ENCODE measurements around the gene NRL.
A peak's percentile ranks its signal among the peaks of the same experiment; 100 is the strongest.

Gene NRL

DNA sequence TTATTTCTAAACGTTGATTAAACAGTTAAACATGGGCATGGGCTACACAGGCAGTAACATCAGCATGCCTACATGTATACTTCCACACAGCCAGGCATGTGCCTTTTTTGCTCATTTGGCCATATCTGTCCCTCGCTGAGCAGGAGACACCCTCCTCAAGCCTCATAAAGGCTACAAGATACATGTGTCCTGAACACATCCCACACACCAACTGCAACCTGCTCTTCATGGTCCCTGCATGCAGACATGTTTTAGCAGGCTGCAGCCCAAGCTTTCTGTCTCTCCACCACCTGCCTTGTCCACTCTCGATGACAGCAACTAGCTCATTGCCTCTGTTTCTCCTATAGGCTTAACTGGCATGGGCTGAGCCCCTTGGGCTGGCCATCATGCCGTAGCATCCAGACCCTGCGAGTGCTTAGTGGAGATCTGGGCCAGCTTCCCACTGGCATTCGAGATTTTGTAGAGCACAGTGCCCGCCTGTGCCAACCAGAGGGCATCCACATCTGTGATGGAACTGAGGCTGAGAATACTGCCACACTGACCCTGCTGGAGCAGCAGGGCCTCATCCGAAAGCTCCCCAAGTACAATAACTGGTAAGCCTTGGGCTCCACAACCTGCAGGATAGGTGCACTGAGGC is 18.1 kb downstream of the NRL start:
- Histone ChIP-seq H3K4me1 (ENCODE audit: insufficient read depth, low read length, poor library complexity, severe bottlenecking) (peaks cover 26% of the 10 kb centered on the region), H3K9me2 (replicated peaks; ENCODE audit: low read depth, low read length) (no peaks in the 10 kb centered on the region), H3K36me3 (ENCODE audit: insufficient read depth, low read length) (no peaks in the 10 kb centered on the region; the same call in 1 of the 2 replicates), H3K9me3 (ENCODE audit: insufficient read depth, low read depth, low read length) (no peaks in the 10 kb centered on the region), H2AFZ (ENCODE audit: low read length) (no peak overlapping the region), H3K79me2 (ENCODE audit: insufficient read depth, low read length) (peaks cover 33% of the 10 kb centered on the region), H3K4me2 (ENCODE audit: low read depth, low read length, poor library complexity, severe bottlenecking) (peak overlapping the region; percentile 90), H3K27me3 (ENCODE audit: insufficient read depth, low read length, poor library complexity, severe bottlenecking) (no peaks in the 10 kb centered on the region), H3F3A (ENCODE audit: low read depth) (no peaks in the 10 kb centered on the region; the same call in 1 of the 2 replicates), H3K4me3 (ENCODE audit: low read length, poor library complexity, severe bottlenecking) (no peak overlapping the region), H4K20me1 (ENCODE audit: insufficient read depth, low read length, poor library complexity, severe bottlenecking) (no peaks in the 10 kb centered on the region), H3K9ac (ENCODE audit: low read depth, low read length, poor library complexity, severe bottlenecking) (no peak overlapping the region)
- TF ChIP-seq EZH2phosphoT487 (IDR thresholded peaks at IDR 0.05; ENCODE audit: borderline replicate concordance) (no peak), CTCF (conservative IDR thresholded peaks at IDR 0.05; ENCODE audit: low read length) (no peak)

DNA sequence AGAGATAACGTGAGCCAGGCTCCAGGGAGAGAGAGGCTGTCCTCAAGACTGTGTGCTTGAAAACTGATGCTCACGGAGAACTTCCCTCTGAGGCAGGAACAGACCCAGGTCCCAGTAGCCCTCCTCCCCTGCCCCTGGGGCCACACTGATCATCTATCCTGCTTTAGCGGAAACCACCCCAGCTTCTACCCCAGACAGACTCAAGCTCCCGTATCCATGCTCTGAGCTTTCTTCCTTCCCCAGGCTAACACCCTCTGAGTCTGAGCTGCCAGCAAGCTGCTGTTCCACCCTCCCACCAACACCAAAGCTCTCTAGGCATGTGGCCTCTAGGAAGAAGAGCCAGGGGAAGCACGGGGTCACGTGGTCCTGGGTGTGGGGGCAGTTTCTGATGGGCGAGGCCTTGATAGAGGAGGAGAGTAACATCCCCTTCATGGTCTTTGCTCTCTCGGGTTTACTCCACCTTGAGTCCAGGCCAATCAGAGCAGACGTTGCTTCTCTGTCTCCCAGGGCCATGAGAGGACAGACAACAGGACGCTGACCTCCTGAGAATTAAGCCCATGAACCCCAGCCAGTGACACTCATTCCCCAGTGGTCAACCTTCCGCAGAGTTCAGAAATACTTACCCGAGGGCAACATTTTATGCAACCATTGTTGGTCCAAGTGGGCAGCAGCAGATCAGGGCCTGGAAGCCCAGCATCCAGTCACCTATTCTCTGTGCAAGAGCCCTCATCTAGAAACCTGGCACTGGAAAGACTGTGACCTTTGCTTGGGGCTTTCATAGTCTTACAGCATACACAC is 19.3 kb downstream of the NRL start:
- TF ChIP-seq EZH2phosphoT487 (IDR thresholded peaks at IDR 0.05; ENCODE audit: borderline replicate concordance), result no peak
- TF ChIP-seq CTCF (conservative IDR thresholded peaks at IDR 0.05; ENCODE audit: low read length), result no peak
- no peaks in the 10 kb centered on the region for H3K27me3 ChIP-seq (ENCODE audit: insufficient read depth, low read length, poor library complexity, severe bottlenecking)
- peak overlapping the region; percentile 99 for H3K9ac ChIP-seq (ENCODE audit: low read depth, low read length, poor library complexity, severe bottlenecking)
- no peak overlapping the region for H2AFZ ChIP-seq (ENCODE audit: low read length)
- no peaks in the 10 kb centered on the region for H3K9me3 ChIP-seq (ENCODE audit: insufficient read depth, low read depth, low read length)
- H3K4me3 ChIP-seq (ENCODE audit: low read length, poor library complexity, severe bottlenecking), result peak overlapping the region; percentile 93
- peak overlapping the region; percentile 90 for H3K4me2 ChIP-seq (ENCODE audit: low read depth, low read length, poor library complexity, severe bottlenecking)
- no peaks in the 10 kb centered on the region for H4K20me1 ChIP-seq (ENCODE audit: insufficient read depth, low read length, poor library complexity, severe bottlenecking)
- H3K4me1 ChIP-seq (ENCODE audit: insufficient read depth, low read length, poor library complexity, severe bottlenecking), result peaks cover 26% of the 10 kb centered on the region
- no peaks in the 10 kb centered on the region; the same call in 1 of the 2 replicates for H3F3A ChIP-seq (ENCODE audit: low read depth)
- no peaks in the 10 kb centered on the region; the same call in 1 of the 2 replicates for H3K36me3 ChIP-seq (ENCODE audit: insufficient read depth, low read length)
- no peaks in the 10 kb centered on the region for H3K9me2 ChIP-seq (replicated peaks; ENCODE audit: low read depth, low read length)
- peaks cover 33% of the 10 kb centered on the region for H3K79me2 ChIP-seq (ENCODE audit: insufficient read depth, low read length)

DNA sequence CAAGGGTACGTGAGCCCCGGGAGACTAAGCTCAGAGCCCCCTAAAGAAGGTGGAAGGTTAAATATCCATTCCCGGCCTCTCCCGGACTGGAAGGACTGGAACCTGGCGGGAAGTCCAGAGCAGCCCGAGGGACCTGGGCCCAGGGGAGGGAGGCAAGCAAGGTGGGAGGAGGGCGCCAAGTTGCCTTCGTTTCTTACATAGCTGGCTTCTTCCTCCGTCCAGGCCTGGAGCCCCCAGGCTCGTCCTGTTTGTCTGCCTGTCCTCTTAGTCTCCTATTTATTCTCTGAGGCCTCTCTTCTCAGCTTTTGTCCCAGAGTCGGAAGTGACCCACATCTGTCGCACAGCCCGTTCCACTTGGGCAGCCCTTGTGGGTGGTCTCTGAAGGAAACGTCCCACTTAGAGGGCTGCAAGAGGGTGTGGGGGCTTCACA is 19.9 kb downstream of the NRL start:
- no peak for TF ChIP-seq CTCF (conservative IDR thresholded peaks at IDR 0.05; ENCODE audit: low read length)
- no peak for TF ChIP-seq EZH2phosphoT487 (IDR thresholded peaks at IDR 0.05; ENCODE audit: borderline replicate concordance)

More for the DNA sequence above, 19.9 kb downstream of the NRL start:
- Histone ChIP-seq H3K27me3 (ENCODE audit: insufficient read depth, low read length, poor library complexity, severe bottlenecking) (no peaks in the 10 kb centered on the region), H3K4me2 (ENCODE audit: low read depth, low read length, poor library complexity, severe bottlenecking) (peak overlapping the region; percentile 90), H3K36me3 (ENCODE audit: insufficient read depth, low read length) (no peaks in the 10 kb centered on the region; the same call in 1 of the 2 replicates), H2AFZ (ENCODE audit: low read length) (0 out of 2 replicates have a peak overlapping the region, but pooled peaks have one; percentile 65), H3K4me3 (ENCODE audit: low read length, poor library complexity, severe bottlenecking) (peak overlapping the region; percentile 93), H3K79me2 (ENCODE audit: insufficient read depth, low read length) (peaks cover 33% of the 10 kb centered on the region), H3K9me3 (ENCODE audit: insufficient read depth, low read depth, low read length) (no peaks in the 10 kb centered on the region), H3F3A (ENCODE audit: low read depth) (no peaks in the 10 kb centered on the region; the same call in 1 of the 2 replicates), H4K20me1 (ENCODE audit: insufficient read depth, low read length, poor library complexity, severe bottlenecking) (no peaks in the 10 kb centered on the region), H3K4me1 (ENCODE audit: insufficient read depth, low read length, poor library complexity, severe bottlenecking) (peaks cover 26% of the 10 kb centered on the region), H3K9ac (ENCODE audit: low read depth, low read length, poor library complexity, severe bottlenecking) (peak overlapping the region; percentile 99), H3K9me2 (replicated peaks; ENCODE audit: low read depth, low read length) (no peaks in the 10 kb centered on the region)
